HG03457 (cell line): Measurements from ENCODE around the gene RAB26.

Experiments used
- ATAC-seq: cut with Tn5 transposase; IDR thresholded peaks from one replicate; pipeline ENCODE4 v1.9.1; 2021; ENCODE audit warnings: moderate number of reproducible peaks; ENCODE audit not compliant: unreplicated experiment

RAB26 gene

DNA sequence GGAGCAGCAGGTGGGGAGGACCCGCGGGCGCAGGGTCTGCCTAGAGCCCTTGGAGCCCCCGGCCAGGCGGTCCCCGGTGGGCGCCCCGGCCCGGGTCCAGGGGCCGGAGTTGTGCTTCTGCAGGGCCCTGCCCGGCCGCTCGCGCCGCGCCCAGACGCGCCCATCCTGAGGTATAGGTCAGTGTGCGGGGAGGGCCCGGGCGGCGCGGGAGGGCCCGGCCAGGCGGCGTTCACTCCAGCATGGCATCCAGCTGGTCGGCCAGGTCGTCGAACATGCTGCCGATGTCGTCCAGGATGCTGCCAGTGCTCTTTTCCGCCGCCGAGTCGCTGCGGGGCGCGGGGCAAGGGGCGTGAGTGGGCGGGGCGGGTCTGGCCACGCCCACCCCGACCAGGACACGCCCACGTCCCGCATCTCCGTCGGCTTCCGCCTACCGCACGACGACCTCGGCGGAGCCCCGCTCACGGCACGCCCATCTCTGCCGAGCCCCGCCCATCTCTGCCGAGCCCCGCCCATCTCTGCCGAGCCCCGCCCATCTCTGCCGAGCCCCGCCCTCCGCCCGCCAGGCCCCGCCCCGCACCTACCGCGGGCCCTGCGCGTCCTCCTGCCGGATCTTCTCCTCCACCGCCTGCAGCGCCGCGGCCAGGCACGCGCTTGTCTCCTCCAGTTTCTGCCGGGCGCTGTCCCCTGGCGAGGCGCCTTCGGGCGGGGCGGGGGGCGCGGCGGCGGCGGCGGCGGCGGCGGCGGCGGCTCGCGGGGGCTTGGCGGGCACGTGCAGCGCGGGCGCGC is 30.1 kb downstream of the RAB26 start:
- ATAC-seq: no peak

GRCh38 chr16:2179107-2179501 is 30.7 kb downstream of the RAB26 start:
- ATAC-seq: no peak

DNA sequence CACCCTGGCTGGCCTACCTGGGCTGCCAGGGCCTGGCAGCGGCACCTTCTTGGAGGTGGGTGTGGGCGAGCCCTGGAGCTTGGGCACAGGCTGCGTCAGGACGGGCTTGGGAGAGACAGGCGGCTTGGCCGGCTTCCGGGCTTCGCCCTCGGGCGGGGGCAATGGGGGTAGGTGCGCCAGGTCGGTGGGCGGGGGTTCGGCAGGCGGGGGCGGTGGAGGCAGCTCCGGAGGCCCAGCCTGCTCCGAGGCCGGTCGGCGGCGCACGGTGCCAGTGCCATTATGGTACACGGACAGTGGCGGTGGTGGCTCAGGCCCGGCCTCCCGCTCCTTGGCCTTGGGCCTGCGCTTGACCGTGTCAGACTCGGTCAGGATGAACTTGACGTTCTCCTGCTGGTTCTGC is 31.2 kb downstream of the RAB26 start:
- ATAC-seq: no peak

GRCh38 chr16:2180461-2180860 is 32.0 kb downstream of the RAB26 start:
- no peak for ATAC-seq

- ATAC-seq: no peak
Measured at GRCh38 chr16:2180962-2181923, 32.8 kb downstream of the RAB26 start.

DNA sequence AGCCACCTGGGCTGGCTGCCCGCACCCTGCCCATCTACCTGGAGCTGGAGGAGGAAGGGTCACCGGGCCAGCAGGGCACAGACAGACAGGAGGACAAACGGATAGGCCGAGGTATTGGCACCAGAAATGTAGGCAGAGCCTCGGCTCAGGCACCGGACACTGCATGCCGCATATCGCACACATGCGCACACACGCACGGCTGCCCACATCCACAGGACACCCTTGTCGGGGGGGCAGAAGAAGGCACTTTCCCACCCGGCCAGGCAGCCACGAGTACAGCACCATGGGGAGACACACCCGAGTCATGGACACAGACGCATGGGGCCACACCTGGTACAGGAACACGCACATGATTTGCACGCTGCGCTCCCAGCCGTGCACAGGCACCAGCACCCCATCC is 33.5 kb downstream of the RAB26 start:
- no peak for ATAC-seq

- ATAC-seq: no peak
Measured at GRCh38 chr16:2183671-2184070, 35.2 kb downstream of the RAB26 start.

- ATAC-seq: no peak
Measured at GRCh38 chr16:2184346-2184745, 35.9 kb downstream of the RAB26 start.

- no peak for ATAC-seq
Measured at GRCh38 chr16:2184962-2185361, 36.5 kb downstream of the RAB26 start.

DNA sequence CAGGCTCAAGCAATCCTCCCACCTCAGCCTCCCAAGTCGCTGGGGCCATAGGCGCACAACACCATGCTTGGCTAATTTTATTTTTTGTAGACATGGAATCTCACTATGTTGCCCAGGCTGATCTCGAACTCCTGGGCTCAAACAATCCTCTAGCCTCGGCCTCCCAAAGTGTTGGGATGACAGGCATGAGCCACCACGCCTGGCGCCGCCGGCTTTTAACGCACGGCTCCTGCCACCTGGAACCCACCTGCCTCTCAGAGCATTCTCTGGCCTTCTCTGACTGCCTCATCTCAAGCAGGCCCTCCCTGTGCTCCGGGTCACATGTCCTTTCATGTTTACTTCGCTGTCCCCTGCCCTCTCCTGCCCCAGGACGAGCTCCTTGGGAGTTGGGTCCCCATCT is 37.6 kb downstream of the RAB26 start:
- ATAC-seq: no peak

DNA sequence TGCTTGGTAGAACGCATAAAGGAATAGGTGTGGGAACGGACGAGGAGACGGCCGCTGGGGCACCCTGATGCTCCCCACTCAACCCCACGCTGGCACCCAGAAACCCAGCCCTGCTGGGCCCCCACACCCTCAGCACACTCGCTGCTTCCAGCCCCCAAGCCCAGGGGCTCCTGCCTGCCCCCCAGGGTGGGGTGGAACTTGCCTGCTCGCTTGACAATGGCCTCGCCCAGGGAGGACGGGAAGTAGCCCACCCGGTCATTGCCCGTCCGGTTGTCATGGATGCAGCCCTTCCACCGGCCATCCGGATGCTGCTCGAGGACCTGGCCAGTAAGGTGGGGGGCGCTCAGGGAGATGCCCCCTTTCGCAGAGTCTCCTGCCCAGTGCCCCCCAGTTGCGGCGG is 38.1 kb downstream of the RAB26 start:
- no peak for ATAC-seq

DNA sequence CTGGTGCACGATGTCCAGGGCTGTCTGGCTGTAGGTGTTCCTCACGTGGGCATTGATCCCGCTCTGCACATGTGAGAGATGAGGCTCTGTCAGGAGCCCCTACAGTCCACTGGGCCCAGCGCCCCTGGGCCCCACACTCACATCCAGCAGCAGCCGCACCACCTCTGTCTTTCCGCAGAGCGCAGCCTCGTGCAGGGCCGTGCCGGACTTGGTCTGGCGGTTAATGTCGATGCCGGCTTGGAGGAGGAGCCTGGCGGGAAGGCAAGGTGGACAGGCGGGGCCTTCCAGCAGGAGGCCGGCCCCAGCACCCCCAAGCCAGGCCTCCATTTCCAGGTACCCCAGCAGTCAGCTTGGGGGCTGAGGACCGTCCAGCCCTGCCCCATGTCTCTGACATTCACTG is 38.8 kb downstream of the RAB26 start:
- no peak for ATAC-seq

DNA sequence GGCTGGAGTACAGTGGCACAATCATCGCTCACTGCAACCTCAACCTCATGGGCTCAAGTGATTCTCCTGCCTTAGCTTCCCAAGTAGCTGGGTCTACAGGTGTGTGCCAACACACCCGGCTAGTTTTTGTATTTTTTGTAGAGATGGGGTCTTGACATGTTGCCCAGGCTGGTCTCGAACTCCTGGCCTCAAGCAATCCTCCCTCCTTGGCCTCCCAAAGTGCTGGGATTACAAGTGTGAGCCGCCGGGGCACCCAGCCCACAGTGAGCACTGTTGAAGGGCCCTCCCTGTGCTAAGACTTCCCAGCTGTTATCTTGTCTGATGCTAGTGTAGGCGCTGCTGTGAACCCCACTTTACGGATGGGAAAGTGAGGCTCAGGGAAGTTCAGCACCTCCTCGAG is 40.0 kb downstream of the RAB26 start:
- ATAC-seq: no peak

DNA sequence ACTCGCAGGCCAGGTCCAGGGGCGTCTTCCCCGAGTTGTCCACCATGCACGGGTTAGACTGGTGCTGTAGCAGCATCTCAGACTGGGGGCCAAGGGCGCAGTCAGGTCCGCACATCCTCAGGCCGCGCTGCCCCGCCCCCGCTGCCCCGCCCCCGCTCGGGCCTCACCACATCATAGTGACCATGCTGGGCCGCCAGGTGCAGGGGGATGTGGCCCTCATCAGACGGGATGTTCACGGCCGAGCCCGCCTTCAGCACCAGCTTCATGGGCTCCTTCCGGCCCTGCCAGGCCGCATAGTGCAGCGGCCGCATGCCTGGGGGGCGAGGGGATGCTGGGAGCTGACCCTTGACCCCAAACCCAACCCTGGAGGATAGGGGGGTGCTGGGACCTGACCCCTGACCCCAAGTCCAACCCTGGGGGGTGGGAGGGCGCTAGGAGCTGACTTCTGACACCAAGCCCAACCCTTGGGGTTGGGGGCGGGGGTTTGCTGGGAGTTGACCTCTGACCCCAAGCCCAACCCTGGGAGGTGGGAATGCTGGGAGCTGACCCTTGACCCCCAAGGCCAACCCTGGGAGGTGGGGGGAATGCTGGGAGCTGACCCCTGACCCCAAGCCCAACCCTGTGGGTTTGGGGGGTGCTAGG is 40.9 kb downstream of the RAB26 start:
- no peak for ATAC-seq

GRCh38 chr16:2190002-2190658 is 41.7 kb downstream of the RAB26 start:
- no peak for ATAC-seq

- ATAC-seq: no peak
Measured at GRCh38 chr16:2190659-2191445, 42.4 kb downstream of the RAB26 start.

DNA sequence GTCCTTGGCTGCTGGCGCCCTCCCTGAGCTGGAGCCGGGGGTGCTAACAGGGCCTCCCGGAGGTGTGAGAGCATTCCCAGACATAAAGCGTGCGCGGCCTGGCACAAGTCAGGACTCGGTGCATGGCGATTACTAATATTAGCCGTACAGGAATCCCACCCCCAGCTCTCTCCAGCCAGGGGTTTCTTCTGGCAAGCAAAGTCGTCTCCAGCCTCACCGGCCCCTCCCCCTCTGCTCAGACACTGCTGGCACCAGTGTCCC is 43.0 kb downstream of the RAB26 start:
- ATAC-seq: no peak

- ATAC-seq: no peak
Measured at GRCh38 chr16:2194166-2194834, 45.9 kb downstream of the RAB26 start.

DNA sequence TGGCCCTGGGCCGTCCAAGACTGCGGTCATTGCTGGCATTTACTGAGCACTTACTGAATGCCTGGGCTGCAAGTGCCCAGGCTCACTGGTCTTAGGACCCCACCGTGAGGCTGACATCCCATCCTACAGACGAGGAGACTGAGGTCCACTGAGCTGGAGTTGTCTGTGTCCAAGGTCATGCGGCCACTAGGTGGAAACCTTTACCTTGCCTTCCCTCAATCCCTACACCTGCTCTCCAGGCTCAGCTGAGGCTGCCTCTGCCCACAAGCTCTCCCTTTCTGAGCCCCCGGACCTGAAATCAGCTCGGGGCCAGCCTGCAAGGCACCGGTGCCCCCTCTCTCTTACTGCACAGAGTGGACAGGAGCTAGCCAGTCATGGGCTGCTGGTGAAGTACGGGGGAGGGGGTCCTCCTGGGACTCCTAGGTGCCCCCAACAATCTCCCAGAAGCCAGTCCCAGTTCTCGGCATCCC is 46.5 kb downstream of the RAB26 start:
- no peak for ATAC-seq
